ENCODE results near the gene ICAM5. TPM values are rescaled to one million over a fixed set of nuclear protein-coding genes. Genes with fewer than 3 reads are reported as not detected.

Gene ICAM5
- total RNA-seq, 1 experiment from 2014 or later = 19.5 TPM

DNA sequence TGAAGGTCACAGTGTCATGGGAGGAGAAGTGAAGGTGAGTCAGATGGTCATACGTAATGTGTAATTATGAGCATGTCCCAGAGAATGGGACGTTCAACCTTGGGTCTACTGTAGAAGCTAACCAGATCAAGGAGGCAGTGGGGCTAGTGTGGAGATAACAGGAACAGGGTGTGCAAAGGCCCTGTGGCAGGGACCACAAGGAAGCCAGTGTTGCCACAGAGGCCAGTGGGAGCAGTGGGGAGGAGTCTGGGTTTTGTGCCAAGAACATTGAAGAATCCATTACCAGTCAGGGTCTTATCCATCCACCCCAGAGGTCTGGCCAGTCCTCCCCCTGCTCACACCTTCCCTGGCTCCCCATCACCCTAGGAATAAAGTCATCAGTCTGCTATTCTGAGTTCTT lies 34.4 kb upstream of the ICAM5 start:
- H3K27me3 ChIP-seq (ENCODE audit: control insufficient read depth, insufficient read depth, low read length) = no peaks in the 10 kb centered on the region
- no peak overlapping the region for H3K4me3 ChIP-seq (ENCODE audit: low read depth in 2 of 2, low read length in 2 of 2)
- H3K9me3 ChIP-seq (ENCODE audit: control insufficient read depth, insufficient read depth, low read depth, low read length) = no peaks in the 10 kb centered on the region
- ATAC-seq = no peak
- intact Hi-C loops (cut with micrococcal nuclease; ENCODE audit: unreplicated experiment) (loop anchor here (5.0 kb wide), 1 partner anchor 132 kb away; no protein-coding TSS in a partner anchor), in situ Hi-C loops (cut with HindIII; ENCODE audit: low pct_unique_long_range_greater_than_20kb, low sequenced_read_pairs) (no loop called here)
- POLR2A ChIA-PET = no interaction called here
- no peak overlapping the region for H3K27ac ChIP-seq (ENCODE audit: low read length)
- peaks cover 6% of the 10 kb centered on the region; the same call in 1 of the 2 replicates for H3K4me1 ChIP-seq (ENCODE audit: control insufficient read depth, insufficient read depth, low read length)
- BruUV-seq (replicated peaks) = no TSS peak
- peaks cover 5% of the 10 kb centered on the region; the same call in 1 of the 2 replicates for H3K36me3 ChIP-seq (ENCODE audit: control insufficient read depth, insufficient read depth, low read length)
- TF ChIP-seq, protein P1, sequence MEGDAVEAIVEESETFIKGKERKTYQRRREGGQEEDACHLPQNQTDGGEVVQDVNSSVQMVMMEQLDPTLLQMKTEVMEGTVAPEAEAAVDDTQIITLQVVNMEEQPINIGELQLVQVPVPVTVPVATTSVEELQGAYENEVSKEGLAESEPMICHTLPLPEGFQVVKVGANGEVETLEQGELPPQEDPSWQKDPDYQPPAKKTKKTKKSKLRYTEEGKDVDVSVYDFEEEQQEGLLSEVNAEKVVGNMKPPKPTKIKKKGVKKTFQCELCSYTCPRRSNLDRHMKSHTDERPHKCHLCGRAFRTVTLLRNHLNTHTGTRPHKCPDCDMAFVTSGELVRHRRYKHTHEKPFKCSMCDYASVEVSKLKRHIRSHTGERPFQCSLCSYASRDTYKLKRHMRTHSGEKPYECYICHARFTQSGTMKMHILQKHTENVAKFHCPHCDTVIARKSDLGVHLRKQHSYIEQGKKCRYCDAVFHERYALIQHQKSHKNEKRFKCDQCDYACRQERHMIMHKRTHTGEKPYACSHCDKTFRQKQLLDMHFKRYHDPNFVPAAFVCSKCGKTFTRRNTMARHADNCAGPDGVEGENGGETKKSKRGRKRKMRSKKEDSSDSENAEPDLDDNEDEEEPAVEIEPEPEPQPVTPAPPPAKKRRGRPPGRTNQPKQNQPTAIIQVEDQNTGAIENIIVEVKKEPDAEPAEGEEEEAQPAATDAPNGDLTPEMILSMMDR (IDR thresholded peaks at IDR 0.05) = no peak
- TF ChIP-seq TCF7L2 (IDR thresholded peaks at IDR 0.05; ENCODE audit: low read depth, low read length) = no peak
- no peak for TF ChIP-seq POLR2AphosphoS5 (IDR thresholded peaks at IDR 0.05; ENCODE audit: low read depth, low read length)
- no peak for TF ChIP-seq SIN3A (IDR thresholded peaks at IDR 0.05; ENCODE audit: borderline replicate concordance, insufficient read depth, low read depth, low read length)
- TF ChIP-seq, protein P2, sequence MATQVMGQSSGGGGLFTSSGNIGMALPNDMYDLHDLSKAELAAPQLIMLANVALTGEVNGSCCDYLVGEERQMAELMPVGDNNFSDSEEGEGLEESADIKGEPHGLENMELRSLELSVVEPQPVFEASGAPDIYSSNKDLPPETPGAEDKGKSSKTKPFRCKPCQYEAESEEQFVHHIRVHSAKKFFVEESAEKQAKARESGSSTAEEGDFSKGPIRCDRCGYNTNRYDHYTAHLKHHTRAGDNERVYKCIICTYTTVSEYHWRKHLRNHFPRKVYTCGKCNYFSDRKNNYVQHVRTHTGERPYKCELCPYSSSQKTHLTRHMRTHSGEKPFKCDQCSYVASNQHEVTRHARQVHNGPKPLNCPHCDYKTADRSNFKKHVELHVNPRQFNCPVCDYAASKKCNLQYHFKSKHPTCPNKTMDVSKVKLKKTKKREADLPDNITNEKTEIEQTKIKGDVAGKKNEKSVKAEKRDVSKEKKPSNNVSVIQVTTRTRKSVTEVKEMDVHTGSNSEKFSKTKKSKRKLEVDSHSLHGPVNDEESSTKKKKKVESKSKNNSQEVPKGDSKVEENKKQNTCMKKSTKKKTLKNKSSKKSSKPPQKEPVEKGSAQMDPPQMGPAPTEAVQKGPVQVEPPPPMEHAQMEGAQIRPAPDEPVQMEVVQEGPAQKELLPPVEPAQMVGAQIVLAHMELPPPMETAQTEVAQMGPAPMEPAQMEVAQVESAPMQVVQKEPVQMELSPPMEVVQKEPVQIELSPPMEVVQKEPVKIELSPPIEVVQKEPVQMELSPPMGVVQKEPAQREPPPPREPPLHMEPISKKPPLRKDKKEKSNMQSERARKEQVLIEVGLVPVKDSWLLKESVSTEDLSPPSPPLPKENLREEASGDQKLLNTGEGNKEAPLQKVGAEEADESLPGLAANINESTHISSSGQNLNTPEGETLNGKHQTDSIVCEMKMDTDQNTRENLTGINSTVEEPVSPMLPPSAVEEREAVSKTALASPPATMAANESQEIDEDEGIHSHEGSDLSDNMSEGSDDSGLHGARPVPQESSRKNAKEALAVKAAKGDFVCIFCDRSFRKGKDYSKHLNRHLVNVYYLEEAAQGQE (IDR thresholded peaks at IDR 0.05; ENCODE audit: insufficient read depth in 1 of 2, low read depth in 2 of 2, low read length in 1 of 2) = no peak
- CTCF ChIA-PET = no interaction called here
- no peak for DNase-seq (ENCODE audit: low read depth, low spot score)

DNA sequence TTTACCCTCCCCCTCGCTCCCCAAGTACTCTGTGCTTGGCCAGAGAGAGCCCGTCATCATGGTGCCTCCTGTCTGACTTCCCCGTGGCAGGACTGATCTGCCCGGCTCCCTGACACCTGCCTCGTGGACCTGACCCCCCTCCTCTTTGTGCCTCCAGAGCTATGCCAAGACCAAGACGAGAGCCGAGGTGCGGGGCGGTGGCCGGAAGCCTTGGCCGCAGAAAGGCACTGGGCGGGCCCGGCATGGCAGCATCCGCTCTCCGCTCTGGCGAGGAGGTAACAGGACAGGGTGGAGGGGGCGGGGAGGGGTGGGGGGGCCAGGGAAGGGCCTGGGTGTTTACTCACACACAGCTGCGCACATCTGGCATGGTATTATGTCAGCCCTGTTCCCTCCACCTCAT lies 33.2 kb upstream of the ICAM5 start:
- H3K27me3 ChIP-seq (ENCODE audit: control insufficient read depth, insufficient read depth, low read length) = no peaks in the 10 kb centered on the region
- no peak overlapping the region for H3K4me3 ChIP-seq (ENCODE audit: low read depth in 2 of 2, low read length in 2 of 2)
- POLR2A ChIA-PET = interaction anchor here (0.7 kb wide), 1 partner anchor 218 kb away, joined by 3 read pairs; no protein-coding TSS in a partner anchor
- DNase-seq (ENCODE audit: low read depth, low spot score) (no peak), ATAC-seq (no peak)
- in situ Hi-C loops (cut with HindIII; ENCODE audit: low pct_unique_long_range_greater_than_20kb, low sequenced_read_pairs) = no loop called here
- H3K9me3 ChIP-seq (ENCODE audit: control insufficient read depth, insufficient read depth, low read depth, low read length) = no peaks in the 10 kb centered on the region
- intact Hi-C loops (cut with micrococcal nuclease; ENCODE audit: unreplicated experiment) = loop anchor here (5.0 kb wide), 1 partner anchor 131 kb away; no protein-coding TSS in a partner anchor
- no peak overlapping the region for H3K27ac ChIP-seq (ENCODE audit: low read length)
- no TSS peak for BruUV-seq (replicated peaks)
- peaks cover 5% of the 10 kb centered on the region; the same call in 1 of the 2 replicates for H3K36me3 ChIP-seq (ENCODE audit: control insufficient read depth, insufficient read depth, low read length)
- no peak for TF ChIP-seq TCF7L2 (IDR thresholded peaks at IDR 0.05; ENCODE audit: low read depth, low read length)
- TF ChIP-seq, protein P1 (IDR thresholded peaks at IDR 0.05) = no peak
- no peak for TF ChIP-seq POLR2AphosphoS5 (IDR thresholded peaks at IDR 0.05; ENCODE audit: low read depth, low read length)
- H3K4me1 ChIP-seq (ENCODE audit: control insufficient read depth, insufficient read depth, low read length) = peaks cover 6% of the 10 kb centered on the region; the same call in 1 of the 2 replicates
- CTCF ChIA-PET = no interaction called here

Data from Panc1 (cell line).